ENCODE results near the gene BIN1.

DNA sequence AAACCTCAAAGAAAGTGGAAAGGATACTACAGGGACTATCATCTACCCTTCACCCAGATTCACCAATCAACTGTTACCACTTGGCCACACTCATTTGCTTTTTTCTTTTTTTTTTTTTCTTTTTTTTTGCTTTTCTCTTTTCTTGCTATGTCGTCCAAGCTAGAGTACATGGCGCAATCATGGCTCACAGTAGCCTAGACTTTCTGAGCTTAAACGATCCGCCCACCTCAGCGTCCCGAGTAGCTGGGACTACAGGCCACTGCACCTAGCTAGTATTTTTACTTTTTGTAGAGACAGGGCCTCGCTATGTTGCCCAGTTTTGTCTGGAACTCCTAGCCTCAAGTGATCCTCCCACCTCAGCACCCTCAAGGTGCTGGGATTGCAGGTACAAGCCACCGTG, 24.0 kb downstream of the BIN1 start:
- TF ChIP-seq, protein P1, sequence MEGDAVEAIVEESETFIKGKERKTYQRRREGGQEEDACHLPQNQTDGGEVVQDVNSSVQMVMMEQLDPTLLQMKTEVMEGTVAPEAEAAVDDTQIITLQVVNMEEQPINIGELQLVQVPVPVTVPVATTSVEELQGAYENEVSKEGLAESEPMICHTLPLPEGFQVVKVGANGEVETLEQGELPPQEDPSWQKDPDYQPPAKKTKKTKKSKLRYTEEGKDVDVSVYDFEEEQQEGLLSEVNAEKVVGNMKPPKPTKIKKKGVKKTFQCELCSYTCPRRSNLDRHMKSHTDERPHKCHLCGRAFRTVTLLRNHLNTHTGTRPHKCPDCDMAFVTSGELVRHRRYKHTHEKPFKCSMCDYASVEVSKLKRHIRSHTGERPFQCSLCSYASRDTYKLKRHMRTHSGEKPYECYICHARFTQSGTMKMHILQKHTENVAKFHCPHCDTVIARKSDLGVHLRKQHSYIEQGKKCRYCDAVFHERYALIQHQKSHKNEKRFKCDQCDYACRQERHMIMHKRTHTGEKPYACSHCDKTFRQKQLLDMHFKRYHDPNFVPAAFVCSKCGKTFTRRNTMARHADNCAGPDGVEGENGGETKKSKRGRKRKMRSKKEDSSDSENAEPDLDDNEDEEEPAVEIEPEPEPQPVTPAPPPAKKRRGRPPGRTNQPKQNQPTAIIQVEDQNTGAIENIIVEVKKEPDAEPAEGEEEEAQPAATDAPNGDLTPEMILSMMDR (IDR thresholded peaks at IDR 0.05), result no peak
- TF ChIP-seq POLR2A (IDR thresholded peaks at IDR 0.05) (no peak), POLR2AphosphoS5 (IDR thresholded peaks at IDR 0.05) (no peak), EP300 (IDR thresholded peaks at IDR 0.05; ENCODE audit: low read depth) (no peak)

Data from transverse colon (tissue), 4 donors.